SK-N-SH (cell line): ENCODE results near the gene SPOCK1.

Experiments
- NFIC ChIP-seq: IDR thresholded peaks from 2 replicates; pipeline ENCODE4 v1.4.0; 2012; ENCODE audit warnings: borderline replicate concordance
- POLR2AphosphoS5 ChIP-seq: IDR thresholded peaks from 2 replicates; pipeline ENCODE4 v1.6.1; 2012; ENCODE audit warnings: low read depth, low read length
- RAD21 ChIP-seq: IDR thresholded peaks from 2 replicates; pipeline ENCODE4 v1.6.1; 2012; ENCODE audit warnings: mild to moderate bottlenecking, low read length
- TF ChIP-seq, protein P1 (sequence below): IDR thresholded peaks from 2 replicates; pipeline ENCODE4 v1.4.0; 2012; ENCODE audit warnings: low read depth
- TF ChIP-seq, protein P2 (sequence below): fragments of 200-600 bp; sonication (generic); IDR thresholded peaks from 2 replicates; pipeline ENCODE4 v1.6.1; 2017; ENCODE audit warnings: antibody characterized with exemption, mild to moderate bottlenecking, moderate library complexity

DNA sequence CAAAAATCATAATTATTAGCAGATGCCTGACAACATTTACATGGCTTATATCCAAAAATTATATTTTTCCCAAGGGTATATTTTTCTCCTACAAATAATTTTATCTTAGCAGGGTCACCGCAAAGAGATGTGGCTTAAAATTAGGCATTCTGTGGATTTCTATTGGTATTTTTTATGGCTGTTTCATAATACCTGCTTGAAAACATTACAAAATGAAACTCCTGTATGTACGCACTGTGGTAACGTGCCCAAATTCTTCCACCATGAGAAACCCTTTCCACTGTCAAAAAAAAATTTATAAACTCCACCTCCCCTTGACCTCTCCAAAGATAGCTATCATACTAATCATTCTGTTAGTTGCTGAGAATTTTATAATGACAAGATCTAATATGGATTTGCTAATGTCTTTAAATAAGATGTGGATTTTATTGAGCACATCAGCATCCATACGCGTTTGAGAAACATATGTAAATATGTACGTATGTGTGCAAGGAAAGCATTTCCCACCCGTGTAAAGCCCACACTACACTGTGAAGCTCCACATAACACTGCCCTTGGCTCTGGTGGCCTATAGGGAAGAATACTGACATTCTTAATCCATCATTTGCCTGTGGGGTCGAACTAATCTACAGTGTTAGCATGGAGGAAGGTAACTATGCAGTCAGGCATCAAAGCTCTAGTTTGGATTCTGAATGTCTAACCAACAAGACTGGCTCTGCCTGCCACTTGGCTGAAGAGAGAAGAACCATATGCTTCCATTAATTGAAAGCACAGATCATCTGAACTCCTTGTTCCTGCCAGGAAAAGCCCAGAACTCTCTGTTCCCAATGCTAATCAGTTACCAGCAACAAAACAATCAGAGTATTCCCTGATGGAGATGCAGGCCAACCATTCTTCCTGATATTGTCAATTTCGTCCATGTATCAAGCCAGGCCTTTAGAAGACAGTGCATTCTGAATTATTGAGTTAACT lies 244.7 kb downstream of the SPOCK1 start:
- TF ChIP-seq, protein P1, sequence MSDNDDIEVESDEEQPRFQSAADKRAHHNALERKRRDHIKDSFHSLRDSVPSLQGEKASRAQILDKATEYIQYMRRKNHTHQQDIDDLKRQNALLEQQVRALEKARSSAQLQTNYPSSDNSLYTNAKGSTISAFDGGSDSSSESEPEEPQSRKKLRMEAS, result no peak
- TF ChIP-seq POLR2AphosphoS5, result no peak
- no peak for TF ChIP-seq RAD21
- no peak for TF ChIP-seq NFIC
- TF ChIP-seq, protein P2, sequence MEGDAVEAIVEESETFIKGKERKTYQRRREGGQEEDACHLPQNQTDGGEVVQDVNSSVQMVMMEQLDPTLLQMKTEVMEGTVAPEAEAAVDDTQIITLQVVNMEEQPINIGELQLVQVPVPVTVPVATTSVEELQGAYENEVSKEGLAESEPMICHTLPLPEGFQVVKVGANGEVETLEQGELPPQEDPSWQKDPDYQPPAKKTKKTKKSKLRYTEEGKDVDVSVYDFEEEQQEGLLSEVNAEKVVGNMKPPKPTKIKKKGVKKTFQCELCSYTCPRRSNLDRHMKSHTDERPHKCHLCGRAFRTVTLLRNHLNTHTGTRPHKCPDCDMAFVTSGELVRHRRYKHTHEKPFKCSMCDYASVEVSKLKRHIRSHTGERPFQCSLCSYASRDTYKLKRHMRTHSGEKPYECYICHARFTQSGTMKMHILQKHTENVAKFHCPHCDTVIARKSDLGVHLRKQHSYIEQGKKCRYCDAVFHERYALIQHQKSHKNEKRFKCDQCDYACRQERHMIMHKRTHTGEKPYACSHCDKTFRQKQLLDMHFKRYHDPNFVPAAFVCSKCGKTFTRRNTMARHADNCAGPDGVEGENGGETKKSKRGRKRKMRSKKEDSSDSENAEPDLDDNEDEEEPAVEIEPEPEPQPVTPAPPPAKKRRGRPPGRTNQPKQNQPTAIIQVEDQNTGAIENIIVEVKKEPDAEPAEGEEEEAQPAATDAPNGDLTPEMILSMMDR, result no peak
